Testis (tissue), 3 donors: ENCODE measurements around the gene NKAIN2. TPM values are rescaled to one million over a fixed set of nuclear protein-coding genes. Genes with fewer than 3 reads are reported as not detected.

ENCODE experiments used
- DNase-seq: peaks from one replicate; pipeline ENCODE4 v3.0.0-alpha.2; 2019
- H3K27ac ChIP-seq, 2 donors: fragments of 200-600 bp; sonication (generic); one replicate each; pipeline ENCODE4 v1.5.1; 2019
- H3K27me3 ChIP-seq: fragments of 200-600 bp; sonication (generic); one replicate; pipeline ENCODE4 v1.5.1; 2019
- H3K36me3 ChIP-seq: fragments of 200-600 bp; sonication (generic); one replicate; pipeline ENCODE4 v1.5.1; 2017; ENCODE audit warnings: low read depth; ENCODE audit errors: missing control alignments
- H3K4me1 ChIP-seq: fragments of 200-600 bp; sonication (generic); one replicate; pipeline ENCODE4 v1.5.1; 2019
- H3K4me3 ChIP-seq, 2 donors: fragments of 200-600 bp; sonication (generic); one replicate each; pipeline ENCODE4 v1.5.1; 2017 to 2019
- H3K9me3 ChIP-seq: fragments of 200-600 bp; sonication (generic); one replicate; pipeline ENCODE4 v1.5.1; 2017
- POLR2A ChIP-seq: fragments of 450-650 bp; IDR thresholded peaks from one replicate; pipeline ENCODE4 v1.6.1; 2017; ENCODE audit warnings: antibody characterized with exemption, mild to moderate bottlenecking, moderate library complexity
- WGBS, 2 donors: methylation state at CpG; one replicate each; pipeline ENCODE4 v1.1.5; 2018; 5-methylcytosine and 5-hydroxymethylcytosine counted together
- intact Hi-C: fragments of 100-400 bp; cut with DNase I; formaldehyde crosslinking; loops from one replicate; pipeline ENCODE4 v1.15.1; 2023; ENCODE audit warnings: low total_unique reads
- polyA plus RNA-seq: library from polyadenylated mRNA; stranded (reverse); fragments of 350-450 nt; fragmentation: Illumina TruSeq; extraction: RNeasy Lipid Tissue Mini Kit (QIAGEN cat#74804); gene quantifications from one replicate; pipeline ENCODE4 v1.2.3, GENCODE V29; 2014; ENCODE audit warnings: low read depth, low replicate concordance; ENCODE audit not compliant: insufficient read depth
- total RNA-seq, 2 donors: library from RNA; depleted of rRNA; stranded (reverse); fragments of >200 nt; gene quantifications; one replicate each; pipeline ENCODE4 v1.2.3, GENCODE V29; 2016
- TF ChIP-seq, protein P1 (sequence below), 3 experiments: fragments of 450-650 bp in 2 of 3; fragments of 200-600 bp in 1 of 3; sonication (generic) in 1 of 3; IDR thresholded peaks; one replicate each; pipeline ENCODE4 v1.5.1; 2016 to 2019; ENCODE audit warnings: antibody characterized with exemption in 3 of 3, mild to moderate bottlenecking in 2 of 3, moderate library complexity in 1 of 3

NKAIN2 gene
- total and polyA plus RNA-seq, 3 donors from 2014 or later = 0.56 to 1.1 (median 0.71) TPM

GRCh38 chr6:124859366-124859765 is 1055.7 kb downstream of the NKAIN2 start:
- DNase-seq = no peak
- Histone ChIP-seq H3K9me3 (no peaks in the 10 kb centered on the region), H3K4me3 (no peak overlapping the region), H3K27ac (no peak overlapping the region), H3K27me3 (no peaks in the 10 kb centered on the region), H3K4me1 (no peaks in the 10 kb centered on the region), H3K36me3 (no peaks in the 10 kb centered on the region)
- TF ChIP-seq POLR2A = no peak
- TF ChIP-seq, protein P1, sequence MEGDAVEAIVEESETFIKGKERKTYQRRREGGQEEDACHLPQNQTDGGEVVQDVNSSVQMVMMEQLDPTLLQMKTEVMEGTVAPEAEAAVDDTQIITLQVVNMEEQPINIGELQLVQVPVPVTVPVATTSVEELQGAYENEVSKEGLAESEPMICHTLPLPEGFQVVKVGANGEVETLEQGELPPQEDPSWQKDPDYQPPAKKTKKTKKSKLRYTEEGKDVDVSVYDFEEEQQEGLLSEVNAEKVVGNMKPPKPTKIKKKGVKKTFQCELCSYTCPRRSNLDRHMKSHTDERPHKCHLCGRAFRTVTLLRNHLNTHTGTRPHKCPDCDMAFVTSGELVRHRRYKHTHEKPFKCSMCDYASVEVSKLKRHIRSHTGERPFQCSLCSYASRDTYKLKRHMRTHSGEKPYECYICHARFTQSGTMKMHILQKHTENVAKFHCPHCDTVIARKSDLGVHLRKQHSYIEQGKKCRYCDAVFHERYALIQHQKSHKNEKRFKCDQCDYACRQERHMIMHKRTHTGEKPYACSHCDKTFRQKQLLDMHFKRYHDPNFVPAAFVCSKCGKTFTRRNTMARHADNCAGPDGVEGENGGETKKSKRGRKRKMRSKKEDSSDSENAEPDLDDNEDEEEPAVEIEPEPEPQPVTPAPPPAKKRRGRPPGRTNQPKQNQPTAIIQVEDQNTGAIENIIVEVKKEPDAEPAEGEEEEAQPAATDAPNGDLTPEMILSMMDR (IDR thresholded peaks at IDR 0.05) = no peak
- intact Hi-C loops = no loop called here
- WGBS, 2 donors = 87 to 98% methylated on average over 1 of the region's 1 CpG

DNA sequence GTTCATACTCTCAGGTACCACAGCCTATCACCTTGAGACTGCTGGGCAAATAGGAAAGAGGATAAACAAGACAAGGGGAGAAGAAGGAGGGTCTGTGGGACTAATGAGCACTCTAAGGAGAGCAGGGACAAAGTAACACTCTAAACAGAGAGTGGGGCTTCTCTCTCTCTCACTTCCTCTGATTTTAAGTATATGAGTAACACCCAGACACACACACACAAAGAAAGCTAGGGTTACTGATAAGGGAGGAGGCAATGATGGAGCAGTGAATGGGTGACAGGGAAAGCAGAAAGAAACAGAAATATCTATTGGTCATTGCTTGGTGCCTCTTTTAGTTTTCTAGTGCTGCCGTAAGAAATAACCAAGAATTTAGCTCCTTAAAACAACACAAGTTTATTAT is 1062.4 kb downstream of the NKAIN2 start:
- H3K36me3 ChIP-seq = no peaks in the 10 kb centered on the region
- intact Hi-C loops = no loop called here
- no peak overlapping the region for H3K4me3 ChIP-seq
- no peaks in the 10 kb centered on the region for H3K27me3 ChIP-seq
- WGBS, 2 donors = 63 to 67% methylated on average over 1 of the region's 1 CpG
- no peaks in the 10 kb centered on the region for H3K9me3 ChIP-seq
- no peak overlapping the region for H3K27ac ChIP-seq
- DNase-seq = no peak
- H3K4me1 ChIP-seq = no peaks in the 10 kb centered on the region
- no peak for TF ChIP-seq POLR2A
- TF ChIP-seq, protein P1 (IDR thresholded peaks at IDR 0.05) = no peak

GRCh38 chr6:124867121-124867520 is 1063.5 kb downstream of the NKAIN2 start:
- H3K36me3 ChIP-seq = no peaks in the 10 kb centered on the region
- H3K4me3 ChIP-seq = no peak overlapping the region
- H3K4me1 ChIP-seq = no peaks in the 10 kb centered on the region
- H3K27me3 ChIP-seq = no peaks in the 10 kb centered on the region
- WGBS, 2 donors = 41 to 97% methylated on average over 1 of the region's 1 CpG
- DNase-seq = no peak
- intact Hi-C loops = no loop called here
- H3K9me3 ChIP-seq = no peaks in the 10 kb centered on the region
- TF ChIP-seq POLR2A = no peak
- H3K27ac ChIP-seq = no peak overlapping the region

DNA sequence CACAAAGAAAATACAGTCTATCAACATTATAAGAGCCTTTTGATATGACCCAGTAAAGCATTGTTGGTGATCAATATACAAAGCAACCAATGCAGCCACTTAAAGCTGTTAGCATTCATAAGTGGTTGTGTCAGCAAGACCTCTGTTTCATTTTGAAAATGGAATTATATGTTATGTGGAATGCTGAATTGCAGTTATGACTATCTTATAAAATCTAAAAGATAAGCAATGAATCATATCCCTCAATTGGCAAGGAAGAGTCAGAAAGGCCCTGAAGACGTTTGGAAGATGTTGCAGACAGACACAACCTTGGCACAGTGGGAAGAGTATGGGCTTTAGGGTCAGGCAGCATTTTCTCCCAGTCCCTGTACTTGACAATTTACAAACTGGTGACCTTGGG is 1064.8 kb downstream of the NKAIN2 start:
- Histone ChIP-seq H3K27me3 (no peaks in the 10 kb centered on the region), H3K9me3 (no peaks in the 10 kb centered on the region), H3K36me3 (no peaks in the 10 kb centered on the region), H3K4me1 (no peaks in the 10 kb centered on the region), H3K27ac (no peak overlapping the region), H3K4me3 (no peak overlapping the region)
- 41 to 54% methylated on average over 1 of the region's 1 CpG for WGBS, 2 donors
- intact Hi-C loops = no loop called here
- TF ChIP-seq, protein P1 (IDR thresholded peaks at IDR 0.05) = no peak
- TF ChIP-seq POLR2A = no peak
- DNase-seq = no peak

GRCh38 chr6:124869416-124869815 is 1065.8 kb downstream of the NKAIN2 start:
- intact Hi-C loops = no loop called here
- WGBS, 2 donors = 76 to 80% methylated on average over 2 of the region's 2 CpGs
- no peak for TF ChIP-seq POLR2A
- TF ChIP-seq, protein P1 (IDR thresholded peaks at IDR 0.05) = no peak
- Histone ChIP-seq H3K9me3 (no peaks in the 10 kb centered on the region), H3K27me3 (no peaks in the 10 kb centered on the region), H3K36me3 (no peaks in the 10 kb centered on the region), H3K4me3 (no peak overlapping the region), H3K4me1 (no peaks in the 10 kb centered on the region), H3K27ac (no peak overlapping the region)
- DNase-seq = no peak
